H9 (cell line): ENCODE measurements around the gene CLCN5. TPM values are rescaled to one million over a fixed set of nuclear protein-coding genes. Genes with fewer than 3 reads are reported as not detected.

Experiments used
- DNase-seq: peaks from one replicate; pipeline ENCODE4 v3.0.0-alpha.2; 2017
- H2AFZ ChIP-seq: one replicate; pipeline ENCODE4 v1.6.1; 2013; ENCODE audit warnings: mild to moderate bottlenecking, low read length, control low read depth, moderate library complexity
- H2AK5ac ChIP-seq: 2 replicates; pipeline ENCODE4 v1.6.1; 2013; ENCODE audit warnings: low read length, control low read depth, mixed read lengths; ENCODE audit not compliant: insufficient read length
- H2BK120ac ChIP-seq: one replicate; pipeline ENCODE4 v1.6.1; 2013; ENCODE audit warnings: low read depth, mild to moderate bottlenecking, low read length, control low read depth, inconsistent platforms; ENCODE audit not compliant: poor library complexity, severe bottlenecking
- H2BK12ac ChIP-seq: 2 replicates; pipeline ENCODE4 v1.6.1; 2013; ENCODE audit warnings: low read length, control low read depth, mixed read lengths, low read depth; ENCODE audit not compliant: insufficient read length
- H2BK15ac ChIP-seq: 2 replicates; pipeline ENCODE4 v1.6.1; 2013; ENCODE audit warnings: low read depth, low read length, control low read depth
- H2BK20ac ChIP-seq: one replicate; pipeline ENCODE4 v1.6.1; 2013; ENCODE audit warnings: low read depth, mild to moderate bottlenecking, low read length, control low read depth, inconsistent platforms; ENCODE audit not compliant: poor library complexity, severe bottlenecking
- H2BK5ac ChIP-seq: 2 replicates; pipeline ENCODE4 v1.6.1; 2013; ENCODE audit warnings: low read length, control low read depth, mixed read lengths; ENCODE audit not compliant: insufficient read length
- H3K14ac ChIP-seq: 2 replicates; pipeline ENCODE4 v1.6.1; 2013; ENCODE audit warnings: low read length, control low read depth; ENCODE audit not compliant: insufficient read depth
- H3K18ac ChIP-seq: 2 replicates; pipeline ENCODE4 v1.6.1; 2013; ENCODE audit warnings: low read depth, mild to moderate bottlenecking, mixed read lengths, low read length, control low read depth; ENCODE audit not compliant: insufficient read length
- H3K23ac ChIP-seq: 2 replicates; pipeline ENCODE4 v1.6.1; 2013; ENCODE audit warnings: low read length, control low read depth, mixed read lengths, low read depth; ENCODE audit not compliant: insufficient read length
- H3K23me2 ChIP-seq: 2 replicates; pipeline ENCODE4 v1.6.1; 2013; ENCODE audit warnings: low read depth, mild to moderate bottlenecking, mixed read lengths, low read length, control low read depth; ENCODE audit not compliant: insufficient read length, poor library complexity, severe bottlenecking
- H3K27ac ChIP-seq: 2 replicates; pipeline ENCODE4 v1.5.1; 2013; ENCODE audit warnings: low read length, control low read depth, mixed read lengths, low read depth; ENCODE audit not compliant: insufficient read length
- H3K27me3 ChIP-seq: 2 replicates; pipeline ENCODE4 v1.6.1; 2013; ENCODE audit warnings: low read length, control low read depth, inconsistent platforms; ENCODE audit not compliant: insufficient read depth
- H3K4ac ChIP-seq: 2 replicates; pipeline ENCODE4 v1.6.1; 2013; ENCODE audit warnings: low read depth, mild to moderate bottlenecking, control low read depth, inconsistent platforms, low read length, moderate library complexity
- H3K4me1 ChIP-seq: 2 replicates; pipeline ENCODE4 v1.6.1; 2013; ENCODE audit warnings: low read length, control low read depth, inconsistent platforms; ENCODE audit not compliant: insufficient read depth
- H3K4me2 ChIP-seq: 2 replicates; pipeline ENCODE4 v1.6.1; 2013; ENCODE audit warnings: low read length, control low read depth, mixed read lengths; ENCODE audit not compliant: insufficient read length, insufficient read depth
- H3K56ac ChIP-seq: 2 replicates; pipeline ENCODE4 v1.6.1; 2013; ENCODE audit warnings: low read depth, mild to moderate bottlenecking, mixed read lengths, low read length, control low read depth; ENCODE audit not compliant: insufficient read length
- H3K79me1 ChIP-seq: 2 replicates; pipeline ENCODE4 v1.6.1; 2013; ENCODE audit warnings: low read depth, mild to moderate bottlenecking, moderate library complexity, low read length, control low read depth, inconsistent platforms; ENCODE audit not compliant: insufficient read depth, poor library complexity, severe bottlenecking
- H3K79me2 ChIP-seq: 2 replicates; pipeline ENCODE4 v1.6.1; 2013; ENCODE audit warnings: low read length, control low read depth, inconsistent platforms; ENCODE audit not compliant: insufficient read depth
- H3K9ac ChIP-seq: 2 replicates; pipeline ENCODE4 v1.6.1; 2013; ENCODE audit warnings: low read length, control low read depth, mixed read lengths; ENCODE audit not compliant: insufficient read length; ENCODE audit errors: extremely low read depth
- H3K9me3 ChIP-seq: one replicate; pipeline ENCODE4 v1.6.1; 2013; ENCODE audit warnings: low read depth, low read length, inconsistent platforms; ENCODE audit not compliant: control insufficient read depth
- H3T11ph ChIP-seq: one replicate; pipeline ENCODE4 v1.6.1; 2013; ENCODE audit warnings: mild to moderate bottlenecking, low read length, control low read depth, inconsistent platforms
- H4K20me1 ChIP-seq: one replicate; pipeline ENCODE4 v1.6.1; 2013; ENCODE audit not compliant: control insufficient read depth, insufficient read length, insufficient read depth
- H4K5ac ChIP-seq: 2 replicates; pipeline ENCODE4 v1.6.1; 2013; ENCODE audit warnings: low read depth, mild to moderate bottlenecking, mixed read lengths, low read length, control low read depth; ENCODE audit not compliant: insufficient read length
- H4K8ac ChIP-seq: replicated peaks from 2 replicates; pipeline ENCODE4 v1.6.1; 2013; ENCODE audit warnings: low read length, control low read depth, mixed read lengths, low read depth; ENCODE audit not compliant: insufficient read length
- H4K91ac ChIP-seq: 2 replicates; pipeline ENCODE4 v1.6.1; 2013; ENCODE audit warnings: low read depth, mild to moderate bottlenecking, moderate library complexity, mixed read lengths, low read length, control low read depth; ENCODE audit not compliant: insufficient read length
- H3K27ac Mint-ChIP-seq, 3 experiments: 2 replicates in 2 of 3; 3 replicates in 1 of 3; pipeline ENCODE4 v1.8.0; 2020 to 2021; ENCODE audit warnings: mixed read lengths in 3 of 3, mild to moderate bottlenecking in 1 of 3, moderate library complexity in 1 of 3
- H3K27me3 Mint-ChIP-seq: 2 replicates; pipeline ENCODE4 v1.8.0; 2021; ENCODE audit warnings: low read depth, mild to moderate bottlenecking, moderate library complexity, mixed read lengths
- H3K36me3 Mint-ChIP-seq, 3 experiments: 2 replicates in 2 of 3; 3 replicates in 1 of 3; pipeline ENCODE4 v1.8.0; 2020 to 2021; ENCODE audit warnings: low read depth in 3 of 3, mixed read lengths in 3 of 3; ENCODE audit not compliant: insufficient read depth in 1 of 3
- H3K4me1 Mint-ChIP-seq, 2 experiments: 2 replicates each; pipeline ENCODE4 v1.8.0; 2020; ENCODE audit warnings: mixed read lengths in 2 of 2
- H3K4me3 Mint-ChIP-seq, 2 experiments: 2 replicates in 1 of 2; 3 replicates in 1 of 2; pipeline ENCODE4 v1.8.0; 2020 to 2021; ENCODE audit warnings: mild to moderate bottlenecking in 2 of 2, mixed read lengths in 2 of 2, moderate library complexity in 1 of 2
- H3K9me3 Mint-ChIP-seq, 2 experiments: 2 replicates in 1 of 2; 3 replicates in 1 of 2; pipeline ENCODE4 v1.8.0; 2020; ENCODE audit warnings: mild to moderate bottlenecking in 2 of 2, mixed read lengths in 2 of 2, moderate library complexity in 1 of 2
- CTCF ChIP-seq: fragments of 200-600 bp; sonication (generic); conservative IDR thresholded peaks from 3 replicates; pipeline ENCODE4 v1.8.0; 2021; ENCODE audit warnings: antibody characterized with exemption, mild to moderate bottlenecking
- WGBS: extraction: QIAGEN DNeasy Blood & Tissue Kit; methylation state at CpG from one replicate; pipeline ENCODE4 v1.1.7; 2013; ENCODE audit warnings: missing lambda C conversion rate, low lambda C conversion rate, mixed read lengths; ENCODE audit not compliant: insufficient read length; ENCODE audit errors: extremely low coverage; 5-methylcytosine and 5-hydroxymethylcytosine counted together
- total RNA-seq: library from RNA; stranded (reverse); gene quantifications from 2 replicates; pipeline ENCODE4 v1.2.1, GENCODE V29; 2021

CLCN5 gene
- total RNA-seq, 1 experiment from 2014 or later = 5.9 TPM

- WGBS = no CpG with 5 or more reads among the region's 3 CpGs
- H2BK120ac ChIP-seq = no peak overlapping the region
- H3K27ac ChIP-seq = no peak overlapping the region
Observed at GRCh38 chrX:49999087-49999486, 76.7 kb downstream of the CLCN5 start.

More at GRCh38 chrX:49999087-49999486, 76.7 kb downstream of the CLCN5 start:
- no peak overlapping the region for H3K18ac ChIP-seq
- H2BK12ac ChIP-seq = no peak overlapping the region
- H3K9me3 ChIP-seq = peaks cover 28% of the 10 kb centered on the region
- H3K4me2 ChIP-seq = no peak overlapping the region
- H3K56ac ChIP-seq = no peak overlapping the region
- H3K23me2 ChIP-seq = no peaks in the 10 kb centered on the region
- H2BK5ac ChIP-seq = no peak overlapping the region
- no peak overlapping the region for H3K14ac ChIP-seq
- H3T11ph ChIP-seq = no peak overlapping the region
- Mint-ChIP-seq H3K27me3 (no peaks in the 10 kb centered on the region; the same call in none of the 2 replicates), H3K27ac (no peak overlapping the region), H3K9me3 (peaks cover 72 to 75% of the 10 kb centered on the region in 2 experiments), H3K4me3 (no peak overlapping the region), H3K36me3 (peaks cover 0 to 3% (median 0%) of the 10 kb centered on the region in 3 experiments; a peak in 1 of 7 replicates), H3K4me1 (peaks cover 3 to 6% of the 10 kb centered on the region in 2 experiments; a peak in 2 of 4 replicates)
- H4K5ac ChIP-seq = no peak overlapping the region
- H3K23ac ChIP-seq = no peak overlapping the region
- no peak overlapping the region for H2BK20ac ChIP-seq
- no peak for TF ChIP-seq CTCF
- H4K8ac ChIP-seq = no peak overlapping the region
- no peak overlapping the region for H3K9ac ChIP-seq
- H3K4ac ChIP-seq = no peak overlapping the region
- H4K20me1 ChIP-seq = no peaks in the 10 kb centered on the region
- no peak overlapping the region for H2AK5ac ChIP-seq
- H4K91ac ChIP-seq = no peak overlapping the region
- no peaks in the 10 kb centered on the region for H3K4me1 ChIP-seq
- no peak overlapping the region for H2BK15ac ChIP-seq
- H3K27me3 ChIP-seq = no peaks in the 10 kb centered on the region
- no peak for DNase-seq
- H3K79me1 ChIP-seq = no peaks in the 10 kb centered on the region
- H3K79me2 ChIP-seq = no peaks in the 10 kb centered on the region
- H2AFZ ChIP-seq = no peak overlapping the region
